GM18526 (cell line): ENCODE data around the gene FUNDC1.

Source experiments
- POLR2A ChIP-seq: IDR thresholded peaks from 3 replicates; pipeline ENCODE4 v1.6.1; 2011; ENCODE audit not compliant: insufficient read length; ENCODE audit errors: extremely low read depth

The FUNDC1 gene, protein sequence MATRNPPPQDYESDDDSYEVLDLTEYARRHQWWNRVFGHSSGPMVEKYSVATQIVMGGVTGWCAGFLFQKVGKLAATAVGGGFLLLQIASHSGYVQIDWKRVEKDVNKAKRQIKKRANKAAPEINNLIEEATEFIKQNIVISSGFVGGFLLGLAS

DNA sequence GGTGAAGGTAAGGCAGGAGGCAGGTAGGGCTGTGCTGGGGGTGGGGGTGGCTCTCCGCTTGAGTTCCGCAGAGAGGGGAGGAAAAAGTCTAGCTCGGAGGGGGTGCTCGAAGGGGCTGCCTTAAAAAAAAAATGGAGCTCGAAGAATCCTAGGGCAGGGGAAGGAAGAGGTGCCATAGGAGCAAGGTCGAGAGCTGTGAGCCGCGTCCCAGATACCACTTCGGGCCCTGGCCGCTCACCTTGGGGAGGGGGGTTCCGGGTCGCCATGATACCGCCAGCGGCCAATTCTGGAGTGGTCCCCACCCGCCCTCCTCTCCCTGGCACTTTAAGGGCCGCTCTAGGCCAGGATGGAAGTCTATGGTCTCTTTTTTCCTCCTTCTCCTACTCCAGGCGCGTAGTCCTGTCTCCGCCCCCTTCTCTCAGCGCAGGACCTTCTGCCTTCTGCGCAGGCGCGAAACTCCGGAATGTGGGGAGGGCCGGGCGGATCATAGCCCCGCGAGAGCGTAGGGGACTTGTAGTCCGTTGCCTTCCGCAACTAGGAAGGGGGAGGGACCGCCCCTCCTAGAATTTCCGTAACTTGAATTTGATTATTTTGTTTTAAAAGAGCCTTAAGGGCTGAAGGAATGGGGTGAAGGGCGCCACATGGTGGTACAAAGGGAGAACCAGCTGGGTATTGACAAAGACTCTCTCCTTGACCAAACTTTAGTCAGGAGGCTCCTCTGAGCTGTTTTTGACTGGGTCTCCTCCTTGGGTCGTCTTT, at the start of gene FUNDC1:
TSS of gene FUNDC1 (minus strand) at position 293 of the 759 bp plus-strand sequence. CDS start at position 266, 27 bp downstream.
- TF ChIP-seq POLR2A: peak; percentile 63

DNA sequence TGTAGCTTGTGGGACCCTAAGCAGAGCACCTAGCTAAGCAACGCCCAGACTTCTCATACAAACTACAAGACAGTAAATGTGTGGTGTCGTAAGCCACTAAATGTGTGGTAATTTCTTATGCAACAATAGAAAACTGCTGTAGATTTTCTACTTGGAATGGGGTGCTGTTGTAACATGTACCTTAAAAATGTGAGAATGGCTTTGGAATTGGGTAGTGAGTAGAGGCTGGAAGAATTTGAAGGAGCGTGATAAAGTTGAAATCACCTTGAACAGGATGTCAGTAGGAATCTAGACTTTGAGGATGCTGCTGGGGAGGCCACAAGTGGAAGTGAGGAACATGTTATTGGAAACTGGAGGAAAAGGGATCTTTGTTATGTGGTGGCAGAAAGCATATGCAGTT, 43.2 kb upstream of the FUNDC1 start:
- no peak for TF ChIP-seq POLR2A

DNA sequence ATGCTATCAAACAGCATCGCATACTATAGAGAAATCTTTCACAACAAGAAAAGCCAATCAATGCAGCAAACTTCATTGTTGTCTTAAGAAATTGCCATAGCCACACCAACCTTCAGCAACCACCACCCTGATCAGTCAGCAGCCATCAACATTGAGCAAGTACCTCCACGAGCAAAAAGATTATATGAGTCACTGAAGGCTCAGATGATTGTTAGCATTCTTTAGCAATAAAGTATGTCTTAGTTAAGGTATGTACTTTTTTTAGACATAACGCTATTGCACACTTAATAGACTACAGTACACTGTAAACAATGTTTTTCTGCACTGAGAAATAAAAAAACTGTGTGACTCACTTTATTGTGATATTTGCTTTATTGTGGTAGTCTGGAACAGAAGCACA, 37.8 kb upstream of the FUNDC1 start:
- no peak for TF ChIP-seq POLR2A

DNA sequence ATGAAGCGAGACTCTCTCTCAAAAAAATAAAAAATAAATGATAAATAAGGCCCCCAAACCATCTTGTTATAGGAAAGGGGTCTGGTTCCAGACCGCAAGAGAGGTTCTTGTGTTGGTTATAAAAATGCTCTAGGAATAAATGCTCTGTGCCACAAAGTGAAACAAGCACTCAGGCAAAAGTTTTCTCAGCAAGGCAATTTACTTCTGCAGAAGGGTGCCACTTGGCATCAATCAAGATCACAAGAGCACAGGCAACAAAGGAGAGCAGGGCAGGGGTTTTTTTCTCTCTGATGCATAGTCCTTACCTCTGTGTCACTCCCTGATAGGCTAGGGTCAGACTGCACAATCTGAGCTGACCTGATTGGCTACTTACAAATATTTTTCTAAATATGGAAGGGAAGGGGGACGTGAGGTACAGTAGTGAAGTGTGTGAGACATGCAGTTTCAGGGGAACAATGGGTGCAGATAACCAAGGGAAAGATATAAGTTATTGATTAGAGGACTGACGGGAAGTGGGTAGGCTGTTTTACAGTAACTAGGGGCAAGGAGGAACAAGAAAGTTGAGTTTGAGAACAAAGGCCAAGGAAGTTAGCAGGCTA, 29.8 kb upstream of the FUNDC1 start:
- no peak for TF ChIP-seq POLR2A

DNA sequence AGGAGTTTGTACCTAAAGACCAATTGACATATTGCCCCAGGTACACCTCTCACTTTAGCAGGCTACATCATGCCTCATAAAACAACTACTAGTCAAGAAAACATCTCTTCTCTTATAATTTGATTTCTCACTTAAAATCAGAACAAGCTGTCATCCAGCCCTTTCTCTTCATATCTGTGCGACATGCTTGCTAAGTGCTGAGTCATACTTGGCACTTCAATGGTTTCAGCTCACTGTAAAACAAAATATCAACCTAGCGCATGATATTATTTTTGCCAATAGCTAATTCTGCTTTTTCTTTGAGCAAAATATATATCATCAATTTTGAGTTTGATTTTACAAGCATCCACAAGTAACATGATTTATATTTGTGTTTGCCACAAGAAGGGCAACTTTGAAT, 27.9 kb upstream of the FUNDC1 start:
- TF ChIP-seq POLR2A: no peak

DNA sequence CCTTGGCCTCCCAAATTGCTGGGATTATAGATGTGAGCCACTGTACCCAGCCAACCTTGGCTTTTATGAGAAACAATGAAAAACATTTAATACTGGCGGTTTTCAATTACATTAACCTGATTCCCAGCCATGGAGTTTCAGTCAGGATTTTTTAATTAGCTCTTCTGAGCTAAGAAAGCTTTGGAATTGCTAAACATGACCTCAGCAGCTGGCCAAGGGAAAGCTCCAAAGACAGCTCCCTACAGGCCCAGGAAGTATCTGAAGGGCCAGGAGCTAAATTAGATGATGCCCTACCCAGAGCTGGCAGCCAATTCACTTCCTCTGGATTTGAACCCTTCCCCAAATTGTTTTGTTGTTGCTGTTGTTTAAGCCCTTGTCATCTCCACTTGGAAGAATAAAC, 26.5 kb upstream of the FUNDC1 start:
- no peak for TF ChIP-seq POLR2A

DNA sequence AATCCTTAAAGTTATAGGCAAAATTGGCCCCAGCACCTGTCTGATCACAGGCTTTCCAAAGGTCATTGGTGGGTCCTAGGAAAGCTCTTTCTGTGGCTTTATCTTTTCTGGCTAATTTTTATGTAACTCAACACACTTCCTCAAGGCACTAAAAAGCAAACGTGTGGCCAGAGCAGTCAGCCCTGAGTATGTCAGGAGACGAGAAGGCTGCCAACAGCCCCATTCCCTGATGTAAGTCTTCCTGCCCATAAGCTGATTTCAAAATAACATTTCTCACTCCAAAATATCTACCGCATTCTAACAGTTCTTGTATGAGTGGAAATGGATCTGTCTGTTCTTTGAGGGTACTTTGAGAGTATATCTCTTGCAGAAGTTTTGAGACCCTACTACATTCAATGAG, 25.5 kb upstream of the FUNDC1 start:
- no peak for TF ChIP-seq POLR2A

DNA sequence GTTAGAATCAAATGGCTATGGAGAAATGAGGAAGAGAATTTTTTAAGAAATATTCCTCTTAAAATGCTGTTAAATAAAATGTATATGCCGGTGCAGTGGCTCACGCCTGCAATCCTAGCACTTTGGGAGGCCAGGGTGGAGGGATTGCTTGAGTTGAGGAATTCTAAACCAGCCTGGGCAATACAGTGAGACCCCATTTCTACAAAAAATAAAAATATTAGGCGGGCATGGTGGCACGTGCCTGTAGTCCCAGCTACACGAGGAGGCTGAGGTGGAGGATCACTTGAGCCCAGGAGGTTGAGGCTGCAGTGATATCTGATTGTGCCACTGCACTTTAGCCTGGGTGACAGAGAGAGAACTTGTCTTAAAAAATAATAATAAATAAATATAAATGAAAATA, 7.9 kb upstream of the FUNDC1 start:
- TF ChIP-seq POLR2A: no peak

DNA sequence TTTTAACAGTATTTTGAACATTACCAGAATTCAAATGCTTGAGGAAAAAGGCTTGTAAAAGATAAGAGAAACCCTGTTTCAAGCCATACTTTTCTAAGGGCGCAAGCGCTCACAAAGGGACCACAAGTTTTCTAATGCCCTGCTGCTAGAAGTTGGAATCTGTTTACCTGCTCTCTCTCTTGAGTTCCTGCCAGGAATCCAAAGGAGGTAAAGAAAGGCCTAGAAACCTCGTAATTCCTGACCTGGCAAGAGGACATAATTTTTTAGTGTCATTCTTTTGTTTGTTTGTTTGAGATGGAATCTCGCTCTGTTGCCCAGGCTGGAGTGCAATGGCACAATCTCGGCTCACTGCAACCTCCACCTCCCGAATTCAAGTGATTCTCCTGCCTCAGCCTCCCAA, 1.4 kb upstream of the FUNDC1 start:
- TF ChIP-seq POLR2A: no peak

DNA sequence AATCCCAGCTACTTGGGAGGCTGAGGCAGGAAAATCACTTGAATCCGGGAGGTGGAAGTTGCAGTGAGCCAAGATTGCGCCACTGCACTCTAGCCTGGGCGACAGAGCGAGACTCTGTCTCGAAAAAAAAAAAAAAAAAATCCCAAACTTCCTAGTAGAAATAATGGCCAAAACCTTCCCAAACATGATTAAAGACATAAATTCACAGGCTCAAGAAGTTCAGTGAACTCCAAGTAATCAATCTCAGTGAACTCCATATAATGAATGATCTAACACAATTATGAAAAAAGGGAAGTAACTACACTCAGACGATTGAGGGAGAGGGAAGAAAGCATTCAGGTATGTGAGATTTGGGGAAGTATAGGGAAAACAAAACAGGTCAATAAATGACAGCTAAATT, 6.5 kb downstream of the FUNDC1 start:
- TF ChIP-seq POLR2A: no peak

DNA sequence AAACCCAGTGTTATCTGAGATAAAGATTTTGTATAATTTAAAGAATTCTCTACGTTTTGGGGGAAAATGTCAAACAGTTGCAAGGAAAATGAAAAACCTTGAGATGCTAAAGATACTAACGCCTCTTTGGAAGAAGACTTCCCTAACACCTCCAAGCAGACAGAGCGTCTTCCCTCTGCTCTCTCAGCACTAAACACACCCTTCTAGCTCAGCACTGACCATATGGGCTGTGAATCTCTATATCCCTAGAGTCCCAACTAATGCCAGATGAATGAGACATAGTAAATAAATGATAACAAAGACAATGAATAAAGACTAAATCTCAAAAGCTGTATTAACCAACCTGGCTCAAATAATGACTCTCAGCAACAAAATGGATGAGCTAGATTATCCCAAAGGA, 13.3 kb downstream of the FUNDC1 start:
- no peak for TF ChIP-seq POLR2A

DNA sequence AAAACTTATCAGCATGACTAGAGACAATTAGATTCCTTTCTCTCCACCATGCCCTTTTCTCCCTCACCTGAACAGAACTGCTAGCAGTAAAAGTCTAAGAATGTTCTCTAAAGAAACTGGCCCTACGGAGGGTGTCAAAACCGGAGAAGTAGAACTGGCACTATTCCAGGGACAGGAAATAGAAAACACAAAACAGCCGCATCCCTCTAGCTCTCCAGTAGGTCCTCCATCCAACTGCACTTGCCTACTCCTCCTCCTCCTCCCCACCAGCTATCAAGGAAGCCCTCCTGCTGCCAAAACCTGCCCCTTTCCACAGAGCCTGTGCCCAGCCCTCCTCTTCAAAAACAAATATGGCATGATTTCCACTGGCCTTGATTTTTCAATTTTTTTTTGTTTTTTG, 28.4 kb downstream of the FUNDC1 start:
- no peak for TF ChIP-seq POLR2A

DNA sequence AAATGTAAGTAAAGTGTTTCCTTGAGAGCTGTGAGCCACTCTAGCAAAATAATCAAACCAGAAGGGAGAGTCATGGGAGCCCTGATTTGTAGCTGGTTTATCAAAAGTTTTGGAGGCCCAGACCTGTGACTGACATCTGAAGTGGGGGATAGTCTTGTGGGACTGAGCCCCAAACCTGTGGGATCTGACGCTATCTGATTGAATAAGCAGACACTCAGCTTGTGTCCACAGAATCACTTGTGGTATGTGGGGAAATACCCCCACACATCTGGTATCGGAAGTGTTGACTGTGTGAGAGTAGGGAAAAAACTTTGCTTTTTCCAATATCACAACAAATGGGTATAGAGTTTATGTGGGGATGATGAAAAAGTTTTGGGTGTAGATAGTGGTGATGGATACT, 35.4 kb downstream of the FUNDC1 start:
- TF ChIP-seq POLR2A: no peak

DNA sequence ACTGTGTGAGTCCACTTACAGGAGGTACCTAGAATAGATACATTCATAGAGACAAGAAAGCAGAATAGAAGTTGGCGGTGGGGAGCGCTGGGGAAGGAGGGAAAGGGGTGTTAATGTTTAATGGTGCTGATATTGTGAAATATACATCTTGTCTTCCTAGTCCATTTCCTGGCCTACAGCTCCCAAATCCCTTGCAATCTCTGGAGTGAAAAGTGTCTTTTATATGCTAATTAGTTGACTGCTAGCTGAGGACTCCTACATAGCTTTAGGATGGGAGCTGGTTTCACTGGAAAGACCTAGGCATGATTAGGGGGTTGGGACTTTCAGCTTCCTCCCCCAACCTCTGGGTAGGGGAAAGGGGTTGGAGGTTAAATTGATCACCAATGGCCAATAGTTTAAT, 36.0 kb downstream of the FUNDC1 start:
- no peak for TF ChIP-seq POLR2A

DNA sequence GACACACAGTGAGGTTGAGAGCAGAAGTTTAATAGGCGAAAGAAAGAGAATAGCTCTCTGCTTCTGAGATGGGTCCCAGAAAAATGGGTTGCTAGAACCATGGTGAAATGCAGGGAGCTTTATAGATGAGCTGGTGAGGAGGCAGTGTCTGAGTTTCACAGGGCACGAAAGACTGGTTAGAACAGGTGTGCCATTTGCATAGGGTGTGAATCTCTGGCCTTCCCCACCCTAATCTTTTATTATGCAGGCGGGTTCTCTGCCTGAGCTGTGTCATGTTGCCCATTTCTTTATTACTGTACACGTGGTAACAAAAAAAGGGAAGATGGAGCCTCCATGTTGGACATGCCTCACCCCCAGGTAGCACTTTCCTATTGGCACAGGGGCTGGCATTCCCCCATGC, 39.1 kb downstream of the FUNDC1 start:
- TF ChIP-seq POLR2A: no peak

DNA sequence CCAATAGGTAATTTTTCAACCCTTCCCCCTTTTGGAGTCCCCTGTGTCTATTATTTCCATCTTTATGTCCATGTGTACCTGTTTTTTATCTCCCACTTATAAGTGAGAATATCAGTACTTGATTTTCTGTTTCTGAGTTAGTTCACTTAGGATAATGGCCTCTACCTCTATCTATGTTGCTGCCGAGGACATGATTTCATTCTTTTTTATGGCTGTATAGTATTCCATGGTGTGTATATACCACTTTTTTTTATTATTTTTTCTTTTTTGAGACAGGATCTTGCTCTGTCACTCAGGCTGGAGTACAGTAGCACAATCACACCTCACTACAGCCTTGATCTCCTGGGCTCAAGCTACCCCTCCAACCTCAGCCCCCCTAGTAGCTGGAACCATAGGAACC, 47.6 kb downstream of the FUNDC1 start:
- TF ChIP-seq POLR2A: no peak

DNA sequence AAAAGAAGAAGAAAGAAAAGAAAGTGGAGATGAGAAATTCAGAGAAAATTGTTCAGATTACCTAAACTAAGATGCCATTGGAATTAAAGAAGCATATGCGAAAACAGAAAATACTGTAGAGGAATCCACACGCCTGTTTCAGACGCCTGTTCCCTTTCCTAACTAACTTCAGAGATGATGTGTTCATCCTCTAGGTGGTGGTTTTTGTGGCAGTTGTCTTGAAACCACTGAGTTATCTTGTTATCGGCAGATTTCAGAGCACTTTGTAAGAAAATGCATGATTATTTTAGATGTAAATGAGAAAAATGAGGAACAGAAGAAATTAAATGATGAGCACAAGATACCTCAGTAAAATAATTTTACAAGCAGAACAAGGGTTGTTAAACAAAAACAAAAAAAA, 48.3 kb downstream of the FUNDC1 start:
- TF ChIP-seq POLR2A: no peak

DNA sequence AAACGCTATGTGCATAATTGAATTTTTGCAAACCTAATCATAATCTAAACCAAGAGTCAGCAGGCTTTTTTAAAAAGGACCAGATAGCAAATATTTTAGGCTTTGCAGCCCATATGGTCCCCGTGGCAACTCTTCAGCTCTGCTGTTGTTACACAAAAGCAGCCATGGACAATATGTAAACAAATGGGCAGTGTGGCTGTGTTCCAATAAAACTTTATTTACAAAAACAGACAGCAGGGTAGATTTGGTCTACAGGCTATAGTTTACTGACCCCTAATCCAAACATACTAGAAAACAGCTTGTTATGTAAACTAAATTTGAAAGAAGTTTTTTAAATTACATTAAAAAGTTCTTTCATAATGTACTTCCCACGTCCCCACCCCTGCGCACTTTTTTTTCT, 53.1 kb downstream of the FUNDC1 start:
- no peak for TF ChIP-seq POLR2A
